HG02884 (cell line): ENCODE results near the gene CHD9NB.

ENCODE experiments used
- ATAC-seq: cut with Tn5 transposase; IDR thresholded peaks from one replicate; pipeline ENCODE4 v1.9.1; 2021; ENCODE audit warnings: mild to moderate bottlenecking, moderate library complexity; ENCODE audit not compliant: unreplicated experiment

CHD9NB gene

GRCh38 chr16:53035176-53035942, 17.3 kb downstream of the CHD9NB start:
- no peak for ATAC-seq

- no peak for ATAC-seq
Observed at GRCh38 chr16:53034306-53034705, 18.4 kb downstream of the CHD9NB start.

GRCh38 chr16:53031323-53031942, 21.3 kb downstream of the CHD9NB start:
- no peak for ATAC-seq

- no peak for ATAC-seq
Observed at GRCh38 chr16:53029971-53030370, 22.7 kb downstream of the CHD9NB start.

GRCh38 chr16:53024045-53024444, 28.7 kb downstream of the CHD9NB start:
- no peak for ATAC-seq

- ATAC-seq: no peak
Observed at GRCh38 chr16:53022374-53022773, 30.3 kb downstream of the CHD9NB start.

GRCh38 chr16:53018834-53019416, 33.8 kb downstream of the CHD9NB start:
- ATAC-seq: no peak

- no peak for ATAC-seq
Observed at GRCh38 chr16:53014287-53014686, 38.4 kb downstream of the CHD9NB start.

- no peak for ATAC-seq
Observed at GRCh38 chr16:53007095-53007494, 45.6 kb downstream of the CHD9NB start.

- ATAC-seq: no peak
Observed at GRCh38 chr16:52997922-52998321, 54.8 kb downstream of the CHD9NB start.

- ATAC-seq: no peak
Observed at GRCh38 chr16:52994942-52995341, 57.8 kb downstream of the CHD9NB start.

- ATAC-seq: no peak
Observed at GRCh38 chr16:52993179-52993578, 59.5 kb downstream of the CHD9NB start.

- ATAC-seq: no peak
Observed at GRCh38 chr16:52991572-52991971, 61.1 kb downstream of the CHD9NB start.
